Heart left ventricle (tissue), 16 donors: ENCODE data around the gene MCM3AP. TPM values are rescaled to one million over a fixed set of nuclear protein-coding genes. Genes with fewer than 3 reads are reported as not detected.
"Not testable (repeated sequence)": the region's sequence is repeated elsewhere in the genome, so short reads cannot be mapped to it uniquely, and the experiment has no call there.

ENCODE experiments used
- ATAC-seq, 4 donors: fragments of 200-7000 bp; cut with Tn5 transposase; one replicate each; pipeline ENCODE4 v1.9.1; 2020 to 2022; ENCODE audit warnings: moderate library complexity in 4 of 4, mild to moderate bottlenecking in 3 of 4, moderate number of reproducible peaks in 1 of 4
- DNase-seq, 5 donors: peaks; one replicate each; pipeline ENCODE4 v3.0.0-alpha.2; 2020
- H3K27ac ChIP-seq, 12 donors: fragments of 200-600 bp; sonication (generic) in 4 of 12; one replicate each; pipeline versions ENCODE4 v1.5.0 to v1.8.0; 2016 to 2022; ENCODE audit warnings: mild to moderate bottlenecking in 2 of 12
- H3K27me3 ChIP-seq, 9 donors: fragments of 200-600 bp; sonication (generic) in 2 of 9; one replicate each; pipeline versions ENCODE4 v1.5.1 to v1.8.0; 2016 to 2022; ENCODE audit warnings: mild to moderate bottlenecking in 3 of 9
- H3K36me3 ChIP-seq, 9 donors: fragments of 200-600 bp; sonication (generic) in 2 of 9; one replicate each; pipeline versions ENCODE4 v1.5.0 to v1.8.0; 2018 to 2022; ENCODE audit warnings: mild to moderate bottlenecking in 2 of 9
- H3K4me1 ChIP-seq, 12 donors: fragments of 200-600 bp; sonication (generic) in 4 of 12; one replicate each; pipeline versions ENCODE4 v1.5.0 to v1.8.0; 2016 to 2022; ENCODE audit warnings: mild to moderate bottlenecking in 3 of 12
- H3K4me3 ChIP-seq, 12 donors: fragments of 200-600 bp; sonication (generic) in 4 of 12; one replicate each; pipeline versions ENCODE4 v1.5.0 to v1.8.0; 2017 to 2022; ENCODE audit warnings: mild to moderate bottlenecking in 9 of 12, moderate library complexity in 4 of 12
- H3K9me3 ChIP-seq, 12 donors: fragments of 200-600 bp; sonication (generic) in 4 of 12; one replicate each; pipeline versions ENCODE4 v1.5.0 to v1.8.0; 2016 to 2022; ENCODE audit warnings: mild to moderate bottlenecking in 1 of 12
- POLR2A ChIP-seq, 2 donors: fragments of 450-650 bp; IDR thresholded peaks; one replicate each; pipeline ENCODE4 v1.6.1; 2017; ENCODE audit warnings: antibody characterized with exemption in 2 of 2, mild to moderate bottlenecking in 2 of 2, moderate library complexity in 2 of 2
- WGBS, 4 donors: extraction: QIAGEN DNeasy Blood & Tissue Kit in 2 of 4; methylation state at CpG; one replicate each; pipeline versions ENCODE4 v1.1.5 to v1.1.7; 2013 to 2018; 5-methylcytosine and 5-hydroxymethylcytosine counted together
- intact Hi-C, 10 donors: fragments of 100-400 bp; cut with DNase I; formaldehyde crosslinking; loops; one replicate each; pipeline versions ENCODE4 v1.11.1 to v1.14.2; 2022
- polyA plus RNA-seq, 2 donors: library from polyadenylated mRNA; stranded (reverse); fragments of 200-250 nt; gene quantifications; one replicate each; pipeline ENCODE4 v1.2.3, GENCODE V29; 2013
- total RNA-seq, 9 donors: library from RNA; depleted of rRNA in 2 of 9; stranded (reverse); fragments of >200 nt in 2 of 9; fragmentation: NEBNext Ultra II Directional in 3 of 9; extraction: Animal tissue kit (Norgen Biotek cat#: 25700) in 3 of 9; gene quantifications; one replicate each; pipeline versions ENCODE4 v1.1.0 to v1.2.4, GENCODE V29; 2016 to 2023
- TF ChIP-seq, protein P1 (sequence below), 12 donors: fragments of 200-600 bp; sonication (generic) in 4 of 12; IDR thresholded peaks; one replicate each; pipeline versions ENCODE4 v1.5.0 to v1.8.0; 2018 to 2022; ENCODE audit warnings: antibody characterized with exemption in 12 of 12, mild to moderate bottlenecking in 5 of 12
- donor health status: ischemic (EF 13 %, LVEDD 7.1; RV severe dilation, severe dysfunction).
- donor health status: healthy with polysubstance abuse.
- donor health status: DM: no; HTN: yes; CAD: no.
- donor health status: DM: no; HTN: no; CAD: no.
- donor health status: ischemic (EF 25% LVEDD 6.9; RV normal size, moderate dysfunction).
- donor health status: ischemic (EF 25% LVEDD 5.7; RV mildly dilated, moderate dysfunction).
- donor health status: healthy.
- donor health status: DM: yes; HTN: yes; CAD: no.
- donor health status: ischemic (EF 35%, LVEDD 5.7; RV mildly dilated, moderate dysfunction).
- donor health status: nonischemic (EF 11% LVEDD 7.7; RV severe dilation, severe dysfunction).
- donor health status: DM: yes; HTN: yes; CAD: no.
- donor health status: PGD.
- donor health status: ischemic (EF 29% LVEDD 5.4; RV normal size, mild dysfunction).
- donor health status: nonischemic (EF 23%, LVEDD 6.1; RV moderate dilation, normal function).

The MCM3AP gene
- total and polyA plus RNA-seq, 11 donors, result 24.5 to 69.8 (median 55.3) TPM

GRCh38 chr21:46312949-46313348 lies 27.5 kb upstream of the MCM3AP start:
- H3K27me3 ChIP-seq, result no peaks in the 10 kb centered on the region
- no peaks in the 10 kb centered on the region for H3K9me3 ChIP-seq
- H3K4me3 ChIP-seq, result no peak overlapping the region
- WGBS, 4 donors, result 96 to 97% (median 97%) methylated on average over 5 of the region's 5 CpGs
- TF ChIP-seq, protein P1, sequence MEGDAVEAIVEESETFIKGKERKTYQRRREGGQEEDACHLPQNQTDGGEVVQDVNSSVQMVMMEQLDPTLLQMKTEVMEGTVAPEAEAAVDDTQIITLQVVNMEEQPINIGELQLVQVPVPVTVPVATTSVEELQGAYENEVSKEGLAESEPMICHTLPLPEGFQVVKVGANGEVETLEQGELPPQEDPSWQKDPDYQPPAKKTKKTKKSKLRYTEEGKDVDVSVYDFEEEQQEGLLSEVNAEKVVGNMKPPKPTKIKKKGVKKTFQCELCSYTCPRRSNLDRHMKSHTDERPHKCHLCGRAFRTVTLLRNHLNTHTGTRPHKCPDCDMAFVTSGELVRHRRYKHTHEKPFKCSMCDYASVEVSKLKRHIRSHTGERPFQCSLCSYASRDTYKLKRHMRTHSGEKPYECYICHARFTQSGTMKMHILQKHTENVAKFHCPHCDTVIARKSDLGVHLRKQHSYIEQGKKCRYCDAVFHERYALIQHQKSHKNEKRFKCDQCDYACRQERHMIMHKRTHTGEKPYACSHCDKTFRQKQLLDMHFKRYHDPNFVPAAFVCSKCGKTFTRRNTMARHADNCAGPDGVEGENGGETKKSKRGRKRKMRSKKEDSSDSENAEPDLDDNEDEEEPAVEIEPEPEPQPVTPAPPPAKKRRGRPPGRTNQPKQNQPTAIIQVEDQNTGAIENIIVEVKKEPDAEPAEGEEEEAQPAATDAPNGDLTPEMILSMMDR (IDR thresholded peaks at IDR 0.05), result no peak
- TF ChIP-seq POLR2A (IDR thresholded peaks at IDR 0.05), result no peak
- H3K27ac ChIP-seq, result no peak overlapping the region
- DNase-seq (no peak), ATAC-seq (no peak)
- H3K36me3 ChIP-seq, result peaks cover 0 to 10% (median 0%) of the 10 kb centered on the region in 9 donors
- H3K4me1 ChIP-seq, result peaks cover 0 to 3% (median 0%) of the 10 kb centered on the region in 12 donors
- intact Hi-C loops, result no loop called here

GRCh38 chr21:46311568-46311967 lies 26.2 kb upstream of the MCM3AP start:
- H3K9me3 ChIP-seq, result no peaks in the 10 kb centered on the region
- no peak overlapping the region for H3K4me3 ChIP-seq
- H3K27ac ChIP-seq, result no peak overlapping the region
- no peaks in the 10 kb centered on the region for H3K27me3 ChIP-seq
- intact Hi-C loops, result no loop called here
- no peaks in the 10 kb centered on the region for H3K4me1 ChIP-seq
- ATAC-seq (no peak), DNase-seq (no peak)
- H3K36me3 ChIP-seq, result peaks cover 0 to 10% (median 0%) of the 10 kb centered on the region in 9 donors
- TF ChIP-seq, protein P1 (IDR thresholded peaks at IDR 0.05), result no peak
- TF ChIP-seq POLR2A (IDR thresholded peaks at IDR 0.05), result no peak

GRCh38 chr21:46310260-46310659 lies 24.8 kb upstream of the MCM3AP start:
- H3K4me3 ChIP-seq, H3K27ac ChIP-seq, DNase-seq, H3K27me3 ChIP-seq, H3K9me3 ChIP-seq, intact Hi-C loops, H3K4me1 ChIP-seq, ATAC-seq: not testable (repeated sequence)
- WGBS, 4 donors, result 94 to 98% (median 96%) methylated on average over 8 of the region's 8 CpGs
- H3K36me3 ChIP-seq, result peaks cover 0 to 10% (median 0%) of the 10 kb centered on the region in 9 donors

- Histone ChIP-seq H3K4me3 (no peak overlapping the region), H3K4me1 (no peaks in the 10 kb centered on the region), H3K27me3 (no peaks in the 10 kb centered on the region), H3K36me3 (peaks cover 0 to 11% (median 0%) of the 10 kb centered on the region in 9 donors), H3K27ac (no peak overlapping the region), H3K9me3 (no peaks in the 10 kb centered on the region)
- intact Hi-C loops, result no loop called here
- no peak for ATAC-seq
- 93 to 100% (median 97%) methylated on average over 2 of the region's 2 CpGs for WGBS, 4 donors
- no peak for DNase-seq
- TF ChIP-seq POLR2A (IDR thresholded peaks at IDR 0.05), result no peak
Observed at GRCh38 chr21:46308431-46308830, 23.0 kb upstream of the MCM3AP start.

DNA sequence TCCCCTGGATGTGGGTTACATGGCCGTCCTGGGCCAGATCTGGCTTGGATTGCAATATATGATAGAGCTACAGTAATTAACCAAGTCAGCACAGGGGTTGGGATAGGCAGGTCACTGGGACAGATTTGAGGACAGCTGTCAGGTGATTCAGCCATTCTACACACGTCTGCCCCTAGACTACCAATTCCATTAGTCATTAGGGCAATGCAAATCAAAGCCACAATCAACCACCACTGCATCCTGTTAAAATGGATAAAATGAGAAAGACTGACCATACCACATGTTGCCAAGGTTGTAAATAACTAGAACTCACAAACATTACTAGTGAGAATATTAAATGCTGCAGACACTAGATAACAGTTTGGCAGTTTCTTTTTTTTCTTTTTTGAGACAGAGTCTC lies 22.2 kb upstream of the MCM3AP start:
- no peak overlapping the region for H3K27ac ChIP-seq
- DNase-seq (no peak), ATAC-seq (no peak)
- H3K27me3 ChIP-seq, result no peaks in the 10 kb centered on the region
- peaks cover 0 to 11% (median 0%) of the 10 kb centered on the region in 9 donors for H3K36me3 ChIP-seq
- H3K4me1 ChIP-seq, result no peaks in the 10 kb centered on the region
- H3K9me3 ChIP-seq, result no peaks in the 10 kb centered on the region
- 67 to 92% (median 86%) methylated on average over 1 to 2 of the region's 2 CpGs for WGBS, 4 donors
- no peak overlapping the region for H3K4me3 ChIP-seq
- TF ChIP-seq, protein P1 (IDR thresholded peaks at IDR 0.05), result no peak
- TF ChIP-seq POLR2A (IDR thresholded peaks at IDR 0.05), result no peak
- intact Hi-C loops, result no loop called here
